ENCODE data around the gene CFAP100. TPM values are rescaled to one million over a fixed set of nuclear protein-coding genes. Genes with fewer than 3 reads are reported as not detected.

CFAP100 gene
- total RNA-seq, 1 experiment from 2014 or later = not detected

DNA sequence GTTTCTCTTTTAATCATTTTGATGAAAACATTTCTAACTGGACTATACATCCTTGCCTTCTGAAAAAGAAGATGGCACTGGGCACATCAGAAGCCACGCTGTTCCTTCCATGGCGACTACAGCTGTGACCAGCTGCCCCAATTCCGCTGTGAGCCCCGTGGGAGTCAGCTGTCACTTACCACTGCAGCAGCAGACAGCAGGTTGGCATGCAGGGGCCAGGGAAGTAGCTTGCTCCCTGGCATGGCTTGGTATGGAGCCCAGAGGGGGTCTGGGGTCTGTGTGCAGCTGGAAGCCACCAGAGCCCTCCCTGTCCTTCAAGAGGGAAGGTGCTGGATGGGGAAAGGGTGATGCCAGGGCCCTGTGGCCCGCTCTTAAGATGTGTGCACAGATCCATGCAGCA is 85.5 kb downstream of the CFAP100 start:
- Histone ChIP-seq H3K4me3 (replicated peaks in 1 of 2; ENCODE audit: low read depth in 1 of 2, low read length in 2 of 2) (no peak overlapping the region), H4K20me1 (ENCODE audit: insufficient read depth) (no peaks in the 10 kb centered on the region), H3K4me2 (ENCODE audit: low read length) (no peak overlapping the region), H3K79me2 (ENCODE audit: insufficient read depth, low read length) (no peaks in the 10 kb centered on the region), H3K36me3 (ENCODE audit: control insufficient read depth in 1 of 2, insufficient read depth in 2 of 2, low read length in 2 of 2) (no peaks in the 10 kb centered on the region), H3K27ac (ENCODE audit: low read depth, low read length) (no peak overlapping the region), H3K9ac (ENCODE audit: low read length) (no peak overlapping the region), H2AFZ (ENCODE audit: low read depth, low read length, poor library complexity, severe bottlenecking) (no peak overlapping the region), H3K27me3 (ENCODE audit: insufficient read depth, low read length) (no peaks in the 10 kb centered on the region), H3K9me3 (ENCODE audit: control insufficient read depth in 1 of 2, insufficient read depth in 1 of 2, low read depth in 1 of 2, low read length in 2 of 2) (no peaks in the 10 kb centered on the region), H3K9me2 (ENCODE audit: insufficient read depth) (no peaks in the 10 kb centered on the region), H3K4me1 (ENCODE audit: control insufficient read depth in 1 of 2, insufficient read depth in 2 of 2, low read length in 2 of 2) (peaks cover 4 to 8% of the 10 kb centered on the region in 2 experiments; a peak in 3 of 4 replicates)
- BruUV-seq (replicated peaks) = no TSS peak
- ChIA-PET CTCF (no interaction called here), POLR2A (no interaction called here), RAD21 (ENCODE audit: low non-redundant PET in 1 of 2, low total read pairs in 2 of 2, uncharacterized antibody in 2 of 2, unreplicated experiment in 2 of 2) (no interaction called here)
- ATAC-seq = no peak
- TF ChIP-seq EZH2 (IDR thresholded peaks at IDR 0.05) (no peak), EZH2phosphoT487 (IDR thresholded peaks at IDR 0.05; ENCODE audit: borderline replicate concordance) (no peak), ZNF274 (IDR thresholded peaks at IDR 0.05; ENCODE audit: low read depth, low read length) (no peak)
- intact Hi-C loops (cut with micrococcal nuclease) = no loop called here
- DNase-seq (ENCODE audit: low read depth, low spot score) = no peak

DNA sequence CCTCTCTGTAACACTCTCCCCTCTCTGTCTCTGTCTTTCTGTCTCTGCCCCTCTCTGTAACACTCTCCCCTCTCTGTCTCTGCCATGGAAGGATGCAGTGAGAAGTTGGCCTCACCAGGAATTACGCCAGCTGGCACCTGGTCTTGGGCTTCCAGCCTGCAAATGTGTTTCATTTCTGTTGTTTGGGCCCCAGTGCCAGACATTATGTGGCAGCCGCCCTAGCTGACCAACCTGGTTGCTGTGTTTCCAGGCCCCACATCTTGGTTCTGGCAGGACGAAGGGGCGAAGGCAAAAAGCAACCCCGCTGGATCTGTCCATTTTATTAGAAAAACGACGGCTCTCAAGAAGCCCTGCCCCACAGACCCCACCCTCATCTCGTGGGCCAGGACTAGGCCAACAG is 86.2 kb downstream of the CFAP100 start:
- Histone ChIP-seq H3K4me3 (replicated peaks in 1 of 2; ENCODE audit: low read depth in 1 of 2, low read length in 2 of 2) (no peak overlapping the region), H3K79me2 (ENCODE audit: insufficient read depth, low read length) (no peaks in the 10 kb centered on the region), H3K36me3 (ENCODE audit: control insufficient read depth in 1 of 2, insufficient read depth in 2 of 2, low read length in 2 of 2) (no peaks in the 10 kb centered on the region), H3K4me2 (ENCODE audit: low read length) (no peak overlapping the region), H3K27me3 (ENCODE audit: insufficient read depth, low read length) (no peaks in the 10 kb centered on the region), H4K20me1 (ENCODE audit: insufficient read depth) (no peaks in the 10 kb centered on the region), H3K9me3 (ENCODE audit: control insufficient read depth in 1 of 2, insufficient read depth in 1 of 2, low read depth in 1 of 2, low read length in 2 of 2) (no peaks in the 10 kb centered on the region), H3K27ac (ENCODE audit: low read depth, low read length) (no peak overlapping the region), H3K4me1 (ENCODE audit: control insufficient read depth in 1 of 2, insufficient read depth in 2 of 2, low read length in 2 of 2) (peaks cover 4 to 8% of the 10 kb centered on the region in 2 experiments; a peak in 3 of 4 replicates), H2AFZ (ENCODE audit: low read depth, low read length, poor library complexity, severe bottlenecking) (no peak overlapping the region), H3K9me2 (ENCODE audit: insufficient read depth) (no peaks in the 10 kb centered on the region), H3K9ac (ENCODE audit: low read length) (no peak overlapping the region)
- DNase-seq (ENCODE audit: low read depth, low spot score) = no peak
- TF ChIP-seq RAD21 (IDR thresholded peaks at IDR 0.05; ENCODE audit: low read depth) (no peak), FOSL1 (IDR thresholded peaks at IDR 0.05; ENCODE audit: low read depth) (no peak), POLR2A (IDR thresholded peaks at IDR 0.05; ENCODE audit: borderline replicate concordance, extremely low read depth, insufficient read depth, insufficient read length) (no peak), JUND (IDR thresholded peaks at IDR 0.05) (no peak), SP1 (IDR thresholded peaks at IDR 0.05; ENCODE audit: low read depth) (no peak), TCF7L2 (IDR thresholded peaks at IDR 0.05; ENCODE audit: borderline replicate concordance, extremely low read depth, insufficient read depth, insufficient read length) (no peak), EZH2 (IDR thresholded peaks at IDR 0.05) (no peak), SIN3A (IDR thresholded peaks at IDR 0.05; ENCODE audit: low read depth) (no peak), ELF1 (IDR thresholded peaks at IDR 0.05; ENCODE audit: borderline replicate concordance, low read depth) (no peak)
- TF ChIP-seq, protein P1, sequence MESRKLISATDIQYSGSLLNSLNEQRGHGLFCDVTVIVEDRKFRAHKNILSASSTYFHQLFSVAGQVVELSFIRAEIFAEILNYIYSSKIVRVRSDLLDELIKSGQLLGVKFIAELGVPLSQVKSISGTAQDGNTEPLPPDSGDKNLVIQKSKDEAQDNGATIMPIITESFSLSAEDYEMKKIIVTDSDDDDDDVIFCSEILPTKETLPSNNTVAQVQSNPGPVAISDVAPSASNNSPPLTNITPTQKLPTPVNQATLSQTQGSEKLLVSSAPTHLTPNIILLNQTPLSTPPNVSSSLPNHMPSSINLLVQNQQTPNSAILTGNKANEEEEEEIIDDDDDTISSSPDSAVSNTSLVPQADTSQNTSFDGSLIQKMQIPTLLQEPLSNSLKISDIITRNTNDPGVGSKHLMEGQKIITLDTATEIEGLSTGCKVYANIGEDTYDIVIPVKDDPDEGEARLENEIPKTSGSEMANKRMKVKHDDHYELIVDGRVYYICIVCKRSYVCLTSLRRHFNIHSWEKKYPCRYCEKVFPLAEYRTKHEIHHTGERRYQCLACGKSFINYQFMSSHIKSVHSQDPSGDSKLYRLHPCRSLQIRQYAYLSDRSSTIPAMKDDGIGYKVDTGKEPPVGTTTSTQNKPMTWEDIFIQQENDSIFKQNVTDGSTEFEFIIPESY (IDR thresholded peaks at IDR 0.05; ENCODE audit: extremely low read depth, insufficient replicate concordance, low read length) = no peak
- intact Hi-C loops (cut with micrococcal nuclease) = no loop called here
- no peak for ATAC-seq
- BruUV-seq (replicated peaks) = no TSS peak
- POLR2A ChIA-PET = no interaction called here
- CTCF ChIA-PET = no interaction called here
- RAD21 ChIA-PET (ENCODE audit: low non-redundant PET in 1 of 2, low total read pairs in 2 of 2, uncharacterized antibody in 2 of 2, unreplicated experiment in 2 of 2) = no interaction called here
